ENCODE measurements around the gene FPGS.

The FPGS gene

GRCh38 chr9:127790094-127790855 is 12.4 kb upstream of the FPGS start:
- no peak for DNase-seq

- DNase-seq: no peak
Observed at GRCh38 chr9:127791085-127791484, 11.6 kb upstream of the FPGS start.

GRCh38 chr9:127792417-127793031 is 10.2 kb upstream of the FPGS start:
- DNase-seq: no peak

- DNase-seq: no peak
Observed at GRCh38 chr9:127793093-127793708, 9.5 kb upstream of the FPGS start.

- no peak for DNase-seq
Observed at GRCh38 chr9:127794001-127794791, 8.5 kb upstream of the FPGS start.

GRCh38 chr9:127796225-127796813 is 6.4 kb upstream of the FPGS start:
- DNase-seq: no peak

- DNase-seq: no peak
Observed at GRCh38 chr9:127796852-127797370, 5.8 kb upstream of the FPGS start.

- no peak for DNase-seq
Observed at GRCh38 chr9:127801955-127802575, 617 bp upstream of the FPGS start.

- no peak for DNase-seq
Observed at GRCh38 chr9:127803507-127804352, 1.0 kb downstream of the FPGS start.

- DNase-seq: no peak
Observed at GRCh38 chr9:127805620-127806019, 2.9 kb downstream of the FPGS start.

- no peak for DNase-seq
Observed at GRCh38 chr9:127806871-127807270, 4.2 kb downstream of the FPGS start.

- DNase-seq: no peak
Observed at GRCh38 chr9:127808347-127809001, 5.8 kb downstream of the FPGS start.

- DNase-seq: no peak
Observed at GRCh38 chr9:127809002-127809539, 6.4 kb downstream of the FPGS start.

- no peak for DNase-seq
Observed at GRCh38 chr9:127809540-127810377, 7.1 kb downstream of the FPGS start.

GRCh38 chr9:127810378-127811187 is 7.9 kb downstream of the FPGS start:
- DNase-seq: no peak

- no peak for DNase-seq
Observed at GRCh38 chr9:127812011-127812410, 9.3 kb downstream of the FPGS start.

GRCh38 chr9:127812936-127813675 is 10.4 kb downstream of the FPGS start:
- no peak for DNase-seq

GRCh38 chr9:127813686-127814226 is 11.1 kb downstream of the FPGS start:
- DNase-seq: no peak

Measured in activated CD4-positive, CD25-positive, alpha-beta regulatory T cell treated with anti-CD3 and anti-CD28 coated beads, Interleukin-2, amount 50 U/mL, for 72 hours (primary cell).